Activated CD4-positive, alpha-beta T cell treated with anti-CD3 and anti-CD28 coated beads, Interleukin-2, amount 10 ng/mL, durations not matched to agents 7 days and 5 days (primary cell): ENCODE measurements around the gene DNAJB5. TPM values are rescaled to one million over a fixed set of nuclear protein-coding genes. Genes with fewer than 3 reads are reported as not detected.
A peak's percentile ranks its signal among the peaks of the same experiment; 100 is the strongest.
"Not testable (repeated sequence)": the region's sequence is repeated elsewhere in the genome, so short reads cannot be mapped to it uniquely, and the experiment has no call there.

Experiments used
- CTCF ChIA-PET: fragments of 350-600 bp; sonication (Branson Sonifier 250); formaldehyde crosslinking; loops from one replicate; lab custom pipeline; 2021; ENCODE audit warnings: antibody characterized with exemption; lab: Charles Lee
- POLR2A ChIA-PET: fragments of 350-600 bp; sonication (Branson Sonifier 250); formaldehyde crosslinking; loops from one replicate; lab custom pipeline; 2021; ENCODE audit warnings: antibody characterized with exemption; lab: Charles Lee
- DNase-seq: peaks from one replicate; pipeline ENCODE4 v3.0.0-alpha.2; 2020
- H3K27ac Mint-ChIP-seq: one replicate; pipeline ENCODE4 v1.8.0; 2021; ENCODE audit warnings: mild to moderate bottlenecking, moderate library complexity, mixed read lengths
- H3K27me3 Mint-ChIP-seq: one replicate; pipeline ENCODE4 v1.8.0; 2021; ENCODE audit warnings: mixed read lengths
- H3K36me3 Mint-ChIP-seq: one replicate; pipeline ENCODE4 v1.8.0; 2021; ENCODE audit warnings: low read depth, mixed read lengths
- H3K4me1 Mint-ChIP-seq: one replicate; pipeline ENCODE4 v1.8.0; 2021; ENCODE audit warnings: mixed read lengths
- H3K4me3 Mint-ChIP-seq: one replicate; pipeline ENCODE4 v1.8.0; 2021; ENCODE audit warnings: mild to moderate bottlenecking, moderate library complexity, mixed read lengths
- H3K9me3 Mint-ChIP-seq: one replicate; pipeline ENCODE4 v1.8.0; 2021; ENCODE audit warnings: mixed read lengths
- total RNA-seq, 2 experiments: library from RNA; stranded (reverse); gene quantifications; one replicate each; pipeline ENCODE4 v1.2.3, GENCODE V29; 2021

DNAJB5 gene
- total RNA-seq, 2 experiments from 2014 or later: 3.5 to 4.6 TPM

- H3K4me3 Mint-ChIP-seq: no peak overlapping the region
- ChIA-PET CTCF (no interaction called here), POLR2A (no interaction called here)
- peaks cover 12% of the 10 kb centered on the region for H3K36me3 Mint-ChIP-seq
- no peak overlapping the region for H3K27ac Mint-ChIP-seq
- no peak for DNase-seq
- no peaks in the 10 kb centered on the region for H3K27me3 Mint-ChIP-seq
- peaks cover 16% of the 10 kb centered on the region for H3K9me3 Mint-ChIP-seq
- peaks cover 5% of the 10 kb centered on the region for H3K4me1 Mint-ChIP-seq
Observed at GRCh38 chr9:35014517-35014916, 25.0 kb downstream of the DNAJB5 start.

DNA sequence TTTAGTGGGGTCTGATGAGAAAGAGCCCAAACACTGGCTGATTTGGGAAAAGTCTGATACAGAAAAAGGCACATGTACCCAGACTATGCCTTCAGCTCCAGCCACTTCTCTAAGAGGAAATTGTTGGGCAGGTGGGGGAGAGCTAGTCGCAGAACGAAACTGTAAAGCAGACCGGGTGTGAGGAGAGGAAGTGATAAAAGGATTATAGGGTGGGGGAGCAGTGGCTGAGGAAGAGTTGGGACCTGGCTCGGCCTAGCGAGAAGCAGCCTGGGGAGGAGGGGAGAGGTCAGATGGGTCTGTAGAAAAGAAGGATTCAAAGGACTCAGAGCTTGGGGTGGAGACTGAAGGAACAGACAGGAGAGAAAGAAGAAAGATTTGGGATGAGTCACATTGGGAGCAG, 33.9 kb downstream of the DNAJB5 start:
- H3K4me3 Mint-ChIP-seq, POLR2A ChIA-PET, H3K27me3 Mint-ChIP-seq, DNase-seq, H3K27ac Mint-ChIP-seq, H3K36me3 Mint-ChIP-seq, H3K9me3 Mint-ChIP-seq, CTCF ChIA-PET: not testable (repeated sequence)
- peaks cover 20% of the 10 kb centered on the region for H3K4me1 Mint-ChIP-seq

DNA sequence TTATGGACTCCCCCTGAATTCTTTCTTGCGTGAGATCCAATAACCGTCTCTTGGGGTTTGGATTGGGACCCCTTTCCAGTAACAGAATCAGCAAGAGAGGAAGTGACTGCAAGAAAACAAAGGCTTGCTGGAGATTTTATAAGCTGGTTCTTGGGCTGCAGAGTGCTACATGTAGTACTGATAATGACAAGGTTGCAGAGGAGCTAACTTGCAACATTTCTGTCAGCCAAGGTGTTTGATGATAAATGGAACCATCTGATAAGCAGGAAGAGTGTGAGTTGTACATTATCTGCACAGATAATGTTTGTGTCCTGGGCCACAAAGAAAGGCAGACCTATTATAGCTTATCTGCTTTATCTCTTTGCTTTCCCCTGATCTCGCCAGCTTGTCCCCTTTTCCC, 37.1 kb downstream of the DNAJB5 start:
- peaks cover 21% of the 10 kb centered on the region for H3K4me1 Mint-ChIP-seq
- H3K9me3 Mint-ChIP-seq: no peaks in the 10 kb centered on the region
- H3K36me3 Mint-ChIP-seq: no peaks in the 10 kb centered on the region
- H3K27me3 Mint-ChIP-seq: no peaks in the 10 kb centered on the region
- no peak overlapping the region for H3K4me3 Mint-ChIP-seq
- DNase-seq: no peak
- ChIA-PET POLR2A (no interaction called here), CTCF (interaction anchor here (0.8 to 1.7 kb wide), 3 partner anchors 16 to 42 kb away, joined by 3 to 5 read pairs (median 4); no protein-coding TSS in a partner anchor)
- no peak overlapping the region for H3K27ac Mint-ChIP-seq

DNA sequence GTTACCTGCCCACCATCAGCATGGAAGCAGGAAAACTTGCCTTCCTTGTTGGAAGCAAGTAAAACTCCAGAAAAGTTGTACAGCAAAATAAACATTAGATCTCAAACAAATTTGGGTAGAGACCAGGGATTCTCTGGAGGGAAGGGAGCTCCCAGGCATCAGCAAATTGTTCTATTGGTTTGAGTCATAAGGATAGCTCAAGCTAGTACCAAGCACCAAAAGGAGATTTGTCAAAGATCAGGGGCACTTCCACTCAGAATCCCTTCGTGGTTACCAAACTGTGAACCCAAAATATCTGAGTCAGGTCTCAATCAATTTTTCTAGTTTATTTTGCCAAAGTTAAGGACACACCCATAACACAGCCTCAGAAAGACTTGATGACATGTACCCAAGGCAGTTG, 37.8 kb downstream of the DNAJB5 start:
- Mint-ChIP-seq H3K4me1 (peaks cover 21% of the 10 kb centered on the region), H3K36me3 (no peaks in the 10 kb centered on the region), H3K27ac (no peak overlapping the region), H3K4me3 (no peak overlapping the region), H3K9me3 (no peaks in the 10 kb centered on the region), H3K27me3 (no peaks in the 10 kb centered on the region)
- ChIA-PET POLR2A (interaction anchor here (0.6 kb wide), 1 partner anchor 33 kb away, joined by 9 read pairs; no protein-coding TSS in a partner anchor), CTCF (interaction anchor here (0.5 to 0.9 kb wide), 2 partner anchors 15 to 561 kb away, joined by 3 to 4 read pairs; no protein-coding TSS in a partner anchor)
- DNase-seq: no peak

GRCh38 chr9:35027860-35028259, 38.3 kb downstream of the DNAJB5 start:
- H3K36me3 Mint-ChIP-seq: no peaks in the 10 kb centered on the region
- no peaks in the 10 kb centered on the region for H3K27me3 Mint-ChIP-seq
- H3K4me3 Mint-ChIP-seq: no peak overlapping the region
- H3K9me3 Mint-ChIP-seq: no peaks in the 10 kb centered on the region
- no peak for DNase-seq
- POLR2A ChIA-PET: no interaction called here
- CTCF ChIA-PET: interaction anchor here (1.1 kb wide), 1 partner anchor 15 kb away, joined by 3 read pairs; no protein-coding TSS in a partner anchor
- H3K27ac Mint-ChIP-seq: no peak overlapping the region
- H3K4me1 Mint-ChIP-seq: peaks cover 21% of the 10 kb centered on the region

- ChIA-PET CTCF (interaction anchor here (1.1 kb wide), 1 partner anchor 15 kb away, joined by 3 read pairs; no protein-coding TSS in a partner anchor), POLR2A (no interaction called here)
- H3K27me3 Mint-ChIP-seq: no peaks in the 10 kb centered on the region
- no peak overlapping the region for H3K27ac Mint-ChIP-seq
- H3K36me3 Mint-ChIP-seq: no peaks in the 10 kb centered on the region
- H3K9me3 Mint-ChIP-seq: no peaks in the 10 kb centered on the region
- peaks cover 19% of the 10 kb centered on the region for H3K4me1 Mint-ChIP-seq
- DNase-seq: no peak
- H3K4me3 Mint-ChIP-seq: no peak overlapping the region
Observed at GRCh38 chr9:35028341-35028740, 38.8 kb downstream of the DNAJB5 start.

DNA sequence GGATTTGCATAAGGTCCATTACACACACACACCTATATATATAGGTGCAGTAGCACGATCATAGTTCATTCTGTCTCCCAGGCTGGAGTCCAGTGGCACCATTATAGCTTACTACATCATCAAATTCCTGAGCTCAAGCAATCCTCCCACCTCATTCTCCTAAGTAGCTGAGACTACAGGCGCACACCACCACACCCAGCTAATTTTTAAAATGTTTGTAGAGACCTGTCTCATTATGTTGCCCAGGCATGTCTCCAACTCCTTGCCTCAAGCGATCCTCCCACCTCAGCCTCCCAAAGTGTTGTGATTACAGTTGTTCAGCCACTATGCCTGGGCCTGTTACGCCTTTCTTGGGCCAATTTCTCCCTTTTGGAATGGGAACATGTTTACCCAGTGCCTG, 39.7 kb downstream of the DNAJB5 start:
- no peak overlapping the region for H3K27ac Mint-ChIP-seq
- no peaks in the 10 kb centered on the region for H3K9me3 Mint-ChIP-seq
- DNase-seq: no peak
- POLR2A ChIA-PET: no interaction called here
- H3K4me3 Mint-ChIP-seq: no peak overlapping the region
- H3K27me3 Mint-ChIP-seq: no peaks in the 10 kb centered on the region
- no peaks in the 10 kb centered on the region for H3K36me3 Mint-ChIP-seq
- CTCF ChIA-PET: no interaction called here
- peaks cover 13% of the 10 kb centered on the region for H3K4me1 Mint-ChIP-seq

- H3K27ac Mint-ChIP-seq: no peak overlapping the region
- no peaks in the 10 kb centered on the region for H3K27me3 Mint-ChIP-seq
- CTCF ChIA-PET: interaction anchor here (1.2 to 1.4 kb wide), 2 partner anchors 9 to 41 kb away, joined by 3 to 4 read pairs; partner anchors contain the start of gene DNAJB5
- H3K4me1 Mint-ChIP-seq: peaks cover 13% of the 10 kb centered on the region
- no peaks in the 10 kb centered on the region for H3K36me3 Mint-ChIP-seq
- H3K4me3 Mint-ChIP-seq: no peak overlapping the region
- no peak for DNase-seq
- H3K9me3 Mint-ChIP-seq: no peaks in the 10 kb centered on the region
- POLR2A ChIA-PET: no interaction called here
Observed at GRCh38 chr9:35029852-35030251, 40.3 kb downstream of the DNAJB5 start.

DNA sequence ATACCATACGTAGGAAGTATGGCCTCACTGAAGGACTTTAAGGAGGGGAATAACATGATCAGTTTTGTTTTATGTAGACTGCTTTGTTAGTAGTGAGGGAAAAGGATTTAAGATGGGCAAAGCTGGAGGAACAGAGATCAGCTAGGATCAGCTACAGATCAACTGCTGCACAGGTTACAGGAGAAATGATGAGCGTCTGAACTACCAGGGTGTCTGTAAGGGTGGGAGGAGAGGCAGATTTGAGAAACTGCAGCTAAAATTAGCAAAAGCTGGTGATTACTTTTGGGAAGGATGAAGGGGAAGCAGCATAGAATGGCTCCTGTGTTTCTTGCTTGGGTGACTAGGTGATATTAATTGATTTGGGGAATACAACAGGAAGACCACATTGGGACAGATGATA, 43.6 kb downstream of the DNAJB5 start:
- Mint-ChIP-seq H3K4me3 (no peak overlapping the region), H3K4me1 (peaks cover 17% of the 10 kb centered on the region), H3K27ac (no peak overlapping the region), H3K36me3 (no peaks in the 10 kb centered on the region), H3K27me3 (no peaks in the 10 kb centered on the region), H3K9me3 (no peaks in the 10 kb centered on the region)
- no peak for DNase-seq
- CTCF ChIA-PET: no interaction called here
- POLR2A ChIA-PET: no interaction called here

- no peaks in the 10 kb centered on the region for H3K9me3 Mint-ChIP-seq
- POLR2A ChIA-PET: interaction anchor here (1.0 kb wide), 1 partner anchor 137 kb away, joined by 3 read pairs; no protein-coding TSS in a partner anchor
- H3K4me3 Mint-ChIP-seq: peak overlapping the region; percentile 64
- CTCF ChIA-PET: interaction anchor here (0.6 to 1.6 kb wide), 4 partner anchors 15 to 320 kb away, joined by 3 to 6 read pairs (median 4); no protein-coding TSS in a partner anchor
- no peaks in the 10 kb centered on the region for H3K36me3 Mint-ChIP-seq
- H3K27ac Mint-ChIP-seq: peak overlapping the region; percentile 89
- H3K27me3 Mint-ChIP-seq: no peaks in the 10 kb centered on the region
- peak; percentile 75 for DNase-seq
- peaks cover 13% of the 10 kb centered on the region for H3K4me1 Mint-ChIP-seq
Observed at GRCh38 chr9:35035851-35036701, 46.5 kb downstream of the DNAJB5 start.

GRCh38 chr9:35042081-35042604, 52.6 kb downstream of the DNAJB5 start:
- CTCF ChIA-PET: interaction anchor here (0.7 to 2.5 kb wide), 2 partner anchors 10 to 15 kb away, joined by 4 to 9 read pairs; no protein-coding TSS in a partner anchor
- DNase-seq: no peak
- Mint-ChIP-seq H3K36me3 (peaks cover 5% of the 10 kb centered on the region), H3K27ac (no peak overlapping the region), H3K27me3 (no peaks in the 10 kb centered on the region), H3K4me3 (no peak overlapping the region), H3K9me3 (no peaks in the 10 kb centered on the region), H3K4me1 (no peaks in the 10 kb centered on the region)
- POLR2A ChIA-PET: no interaction called here

DNA sequence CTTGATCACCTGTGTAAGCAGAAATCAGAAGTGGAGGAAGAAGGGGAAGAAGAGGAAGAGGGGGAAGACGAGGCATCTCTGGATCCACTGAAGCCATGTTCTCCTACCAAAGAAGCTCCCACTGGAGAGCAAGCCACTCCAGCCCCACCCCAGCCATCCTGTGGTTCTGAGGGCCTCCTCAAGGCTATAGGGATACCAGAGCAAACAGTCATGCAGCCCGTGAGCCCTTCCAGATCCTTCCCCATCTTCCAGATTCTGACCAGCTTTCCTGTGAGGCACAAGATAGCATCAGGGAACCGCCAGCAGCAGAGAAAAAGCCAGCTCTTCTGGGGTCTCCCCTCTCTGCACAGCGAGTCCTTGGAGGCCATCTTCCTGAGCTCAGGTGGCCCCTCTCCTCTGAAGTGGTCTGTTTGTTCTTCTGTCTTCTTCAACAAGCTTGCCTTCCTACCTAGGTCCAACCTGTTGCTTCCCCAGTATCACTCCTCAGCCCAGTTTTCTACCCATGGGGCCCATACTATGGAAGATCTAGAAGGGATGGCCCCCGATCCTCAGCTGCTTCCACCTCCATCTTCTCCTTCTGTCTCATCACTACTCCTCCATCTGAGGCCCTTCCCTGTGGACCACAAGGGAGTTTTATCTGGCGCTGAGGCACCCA, 53.5 kb downstream of the DNAJB5 start:
- no peak overlapping the region for H3K27ac Mint-ChIP-seq
- H3K4me3 Mint-ChIP-seq: no peak overlapping the region
- POLR2A ChIA-PET: no interaction called here
- H3K27me3 Mint-ChIP-seq: no peaks in the 10 kb centered on the region
- no peaks in the 10 kb centered on the region for H3K4me1 Mint-ChIP-seq
- H3K36me3 Mint-ChIP-seq: peaks cover 5% of the 10 kb centered on the region
- no peaks in the 10 kb centered on the region for H3K9me3 Mint-ChIP-seq
- CTCF ChIA-PET: interaction anchor here (0.7 to 2.5 kb wide), 5 partner anchors 9 to 45 kb away, joined by 3 to 9 read pairs (median 4); no protein-coding TSS in a partner anchor
- DNase-seq: no peak
